SK-N-SH treated with all-trans-retinoic acid at 6 μM for 48 hours (cell line): Measurements from ENCODE around the gene EFNA1.
A peak's percentile ranks its signal among the peaks of the same experiment; 100 is the strongest.

ENCODE experiments used
- ATAC-seq: fragments of 200-7000 bp; cut with Tn5 transposase; 3 replicates; pipeline ENCODE4 v1.9.1; 2020; ENCODE audit warnings: mild to moderate bottlenecking, moderate library complexity
- ARNTL ChIP-seq: fragments of 450-650 bp; formaldehyde crosslinking; IDR thresholded peaks from 2 replicates; pipeline ENCODE4 v1.5.0; 2020; ENCODE audit warnings: low read depth, mild to moderate bottlenecking, moderate library complexity, borderline replicate concordance
- BACH2 ChIP-seq: fragments of 250-450 bp; sonication (Bioruptor Pico); IDR thresholded peaks from 2 replicates; pipeline ENCODE4 v1.9.0; 2021; ENCODE audit warnings: mild to moderate bottlenecking, borderline replicate concordance
- CSDC2 ChIP-seq: fragments of 250-450 bp; sonication (Bioruptor Pico); IDR thresholded peaks from 2 replicates; pipeline ENCODE4 v1.5.0; 2020; ENCODE audit warnings: mild to moderate bottlenecking, moderate library complexity
- ESRRG ChIP-seq: fragments of 250-450 bp; sonication (Bioruptor Pico); IDR thresholded peaks from 2 replicates; pipeline ENCODE4 v1.6.1; 2021; ENCODE audit warnings: mild to moderate bottlenecking
- GLIS3 ChIP-seq: fragments of 250-450 bp; sonication (Bioruptor Pico); IDR thresholded peaks from 2 replicates; pipeline ENCODE4 v1.5.0; 2020; ENCODE audit warnings: mild to moderate bottlenecking, moderate library complexity
- ISL1 ChIP-seq: fragments of 250-450 bp; sonication (Bioruptor Pico); IDR thresholded peaks from 2 replicates; pipeline ENCODE4 v2.1.2; 2022; ENCODE audit warnings: mild to moderate bottlenecking, moderate library complexity
- OSR1 ChIP-seq: fragments of 250-450 bp; sonication (Bioruptor Pico); IDR thresholded peaks from 2 replicates; pipeline ENCODE4 v1.8.0; 2022; ENCODE audit warnings: moderate library complexity, mild to moderate bottlenecking, inconsistent platforms
- PPARA ChIP-seq: fragments of 250-450 bp; sonication (Bioruptor Pico); IDR thresholded peaks from 2 replicates; pipeline ENCODE4 v1.5.0; 2020; ENCODE audit warnings: mild to moderate bottlenecking, borderline replicate concordance
- RARB ChIP-seq: fragments of 250-450 bp; sonication (Bioruptor Pico); IDR thresholded peaks from 2 replicates; pipeline ENCODE4 v1.8.0; 2021; ENCODE audit warnings: mild to moderate bottlenecking, moderate library complexity
- TCF4 ChIP-seq: fragments of 250-450 bp; sonication (Bioruptor Pico); IDR thresholded peaks from 2 replicates; pipeline ENCODE4 v1.8.0; 2021; ENCODE audit warnings: mild to moderate bottlenecking, moderate library complexity, borderline replicate concordance
- TOX ChIP-seq: fragments of 250-450 bp; sonication (Bioruptor Pico); IDR thresholded peaks from 2 replicates; pipeline ENCODE4 v1.8.0; 2021; ENCODE audit warnings: mild to moderate bottlenecking, moderate library complexity, borderline replicate concordance
- ZC3H10 ChIP-seq: fragments of 250-450 bp; sonication (Bioruptor Pico); IDR thresholded peaks from 2 replicates; pipeline ENCODE4 v1.5.1; 2021; ENCODE audit warnings: mild to moderate bottlenecking, moderate library complexity
- ZFP3 ChIP-seq: fragments of 250-450 bp; sonication (Bioruptor Pico); IDR thresholded peaks from 2 replicates; pipeline ENCODE4 v1.5.0; 2020; ENCODE audit warnings: mild to moderate bottlenecking, moderate library complexity
- ZFP30 ChIP-seq: fragments of 450-650 bp; formaldehyde crosslinking; IDR thresholded peaks from 2 replicates; pipeline ENCODE4 v1.5.0; 2022; ENCODE audit warnings: mild to moderate bottlenecking, moderate library complexity
- ZNF8 ChIP-seq: fragments of 450-650 bp; formaldehyde crosslinking; IDR thresholded peaks from 2 replicates; pipeline ENCODE4 v1.5.0; 2020; ENCODE audit warnings: mild to moderate bottlenecking, moderate library complexity
- TF ChIP-seq, protein P1 (sequence below): fragments of 250-450 bp; sonication (Bioruptor Pico); IDR thresholded peaks from 2 replicates; pipeline ENCODE4 v1.5.0; 2020; ENCODE audit warnings: mild to moderate bottlenecking, moderate library complexity
- TF ChIP-seq, protein P2 (sequence below): fragments of 250-450 bp; sonication (Bioruptor Pico); IDR thresholded peaks from 2 replicates; pipeline ENCODE4 v1.8.0; 2021; ENCODE audit warnings: low read depth, mild to moderate bottlenecking, moderate library complexity, borderline replicate concordance
- TF ChIP-seq, protein P3 (sequence below): fragments of 250-450 bp; sonication (Bioruptor Pico); IDR thresholded peaks from 2 replicates; pipeline ENCODE4 v1.5.1; 2021; ENCODE audit warnings: mild to moderate bottlenecking, moderate library complexity
- TF ChIP-seq, protein P4 (sequence below): fragments of 250-450 bp; sonication (Bioruptor Pico); IDR thresholded peaks from 2 replicates; pipeline ENCODE4 v1.8.0; 2020; ENCODE audit warnings: mild to moderate bottlenecking, moderate library complexity, borderline replicate concordance
- TF ChIP-seq, protein P5 (sequence below): fragments of 250-450 bp; sonication (Bioruptor Pico); IDR thresholded peaks from 2 replicates; pipeline ENCODE4 v1.5.1; 2020; ENCODE audit warnings: low read depth, mild to moderate bottlenecking, moderate library complexity

Gene EFNA1

DNA sequence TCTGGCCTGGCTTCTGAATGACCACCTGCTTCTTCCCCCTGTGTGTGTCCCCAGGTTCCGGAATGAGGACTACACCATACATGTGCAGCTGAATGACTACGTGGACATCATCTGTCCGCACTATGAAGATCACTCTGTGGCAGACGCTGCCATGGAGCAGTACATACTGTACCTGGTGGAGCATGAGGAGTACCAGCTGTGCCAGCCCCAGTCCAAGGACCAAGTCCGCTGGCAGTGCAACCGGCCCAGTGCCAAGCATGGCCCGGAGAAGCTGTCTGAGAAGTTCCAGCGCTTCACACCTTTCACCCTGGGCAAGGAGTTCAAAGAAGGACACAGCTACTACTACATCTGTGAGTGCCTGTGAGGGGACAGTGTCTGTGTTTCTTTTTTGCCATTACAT, 3.6 kb downstream of the EFNA1 start:
- ATAC-seq, result no peak
- TF ChIP-seq ZC3H10 (CRISPR knock-in tag), result no peak
- TF ChIP-seq, protein P1, sequence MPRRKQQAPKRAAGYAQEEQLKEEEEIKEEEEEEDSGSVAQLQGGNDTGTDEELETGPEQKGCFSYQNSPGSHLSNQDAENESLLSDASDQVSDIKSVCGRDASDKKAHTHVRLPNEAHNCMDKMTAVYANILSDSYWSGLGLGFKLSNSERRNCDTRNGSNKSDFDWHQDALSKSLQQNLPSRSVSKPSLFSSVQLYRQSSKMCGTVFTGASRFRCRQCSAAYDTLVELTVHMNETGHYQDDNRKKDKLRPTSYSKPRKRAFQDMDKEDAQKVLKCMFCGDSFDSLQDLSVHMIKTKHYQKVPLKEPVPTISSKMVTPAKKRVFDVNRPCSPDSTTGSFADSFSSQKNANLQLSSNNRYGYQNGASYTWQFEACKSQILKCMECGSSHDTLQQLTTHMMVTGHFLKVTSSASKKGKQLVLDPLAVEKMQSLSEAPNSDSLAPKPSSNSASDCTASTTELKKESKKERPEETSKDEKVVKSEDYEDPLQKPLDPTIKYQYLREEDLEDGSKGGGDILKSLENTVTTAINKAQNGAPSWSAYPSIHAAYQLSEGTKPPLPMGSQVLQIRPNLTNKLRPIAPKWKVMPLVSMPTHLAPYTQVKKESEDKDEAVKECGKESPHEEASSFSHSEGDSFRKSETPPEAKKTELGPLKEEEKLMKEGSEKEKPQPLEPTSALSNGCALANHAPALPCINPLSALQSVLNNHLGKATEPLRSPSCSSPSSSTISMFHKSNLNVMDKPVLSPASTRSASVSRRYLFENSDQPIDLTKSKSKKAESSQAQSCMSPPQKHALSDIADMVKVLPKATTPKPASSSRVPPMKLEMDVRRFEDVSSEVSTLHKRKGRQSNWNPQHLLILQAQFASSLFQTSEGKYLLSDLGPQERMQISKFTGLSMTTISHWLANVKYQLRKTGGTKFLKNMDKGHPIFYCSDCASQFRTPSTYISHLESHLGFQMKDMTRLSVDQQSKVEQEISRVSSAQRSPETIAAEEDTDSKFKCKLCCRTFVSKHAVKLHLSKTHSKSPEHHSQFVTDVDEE (CRISPR knock-in tag), result no peak

DNA sequence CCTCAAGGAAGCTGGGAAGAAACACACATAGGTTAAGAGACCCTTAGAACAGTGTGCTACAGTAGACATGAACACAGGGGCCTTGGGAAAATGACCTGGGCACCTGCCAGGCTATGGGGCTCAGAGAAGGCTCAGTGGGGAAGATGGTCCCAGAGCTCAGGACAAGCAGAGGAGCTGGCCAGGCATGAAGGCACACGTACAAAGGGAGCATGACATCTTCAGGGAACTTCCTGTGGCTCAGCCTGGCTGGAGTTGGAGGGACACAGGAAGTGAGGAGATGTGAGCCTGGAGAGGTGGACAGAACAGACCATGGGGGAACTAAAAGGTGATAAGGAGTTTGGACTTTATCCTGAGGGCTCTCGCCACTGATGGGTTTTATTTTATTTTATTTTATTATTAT, 4.2 kb downstream of the EFNA1 start:
- TF ChIP-seq PPARA, result no peak
- ATAC-seq, result no peak

DNA sequence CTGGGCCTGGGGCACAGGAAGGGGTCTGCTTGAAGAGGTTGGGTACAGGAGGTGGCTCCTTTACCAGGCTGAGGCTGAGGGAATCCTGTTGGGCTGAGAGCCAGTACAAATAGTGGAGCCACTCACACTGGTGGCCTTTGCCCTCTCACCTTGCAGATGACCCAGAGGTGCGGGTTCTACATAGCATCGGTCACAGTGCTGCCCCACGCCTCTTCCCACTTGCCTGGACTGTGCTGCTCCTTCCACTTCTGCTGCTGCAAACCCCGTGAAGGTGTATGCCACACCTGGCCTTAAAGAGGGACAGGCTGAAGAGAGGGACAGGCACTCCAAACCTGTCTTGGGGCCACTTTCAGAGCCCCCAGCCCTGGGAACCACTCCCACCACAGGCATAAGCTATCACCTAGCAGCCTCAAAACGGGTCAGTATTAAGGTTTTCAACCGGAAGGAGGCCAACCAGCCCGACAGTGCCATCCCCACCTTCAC, 6.2 kb downstream of the EFNA1 start:
- no peak for ATAC-seq

DNA sequence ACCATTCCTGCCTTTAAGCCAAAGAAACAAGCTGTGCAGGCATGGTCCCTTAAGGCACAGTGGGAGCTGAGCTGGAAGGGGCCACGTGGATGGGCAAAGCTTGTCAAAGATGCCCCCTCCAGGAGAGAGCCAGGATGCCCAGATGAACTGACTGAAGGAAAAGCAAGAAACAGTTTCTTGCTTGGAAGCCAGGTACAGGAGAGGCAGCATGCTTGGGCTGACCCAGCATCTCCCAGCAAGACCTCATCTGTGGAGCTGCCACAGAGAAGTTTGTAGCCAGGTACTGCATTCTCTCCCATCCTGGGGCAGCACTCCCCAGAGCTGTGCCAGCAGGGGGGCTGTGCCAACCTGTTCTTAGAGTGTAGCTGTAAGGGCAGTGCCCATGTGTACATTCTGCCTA, 6.6 kb downstream of the EFNA1 start:
- TF ChIP-seq, protein P2, sequence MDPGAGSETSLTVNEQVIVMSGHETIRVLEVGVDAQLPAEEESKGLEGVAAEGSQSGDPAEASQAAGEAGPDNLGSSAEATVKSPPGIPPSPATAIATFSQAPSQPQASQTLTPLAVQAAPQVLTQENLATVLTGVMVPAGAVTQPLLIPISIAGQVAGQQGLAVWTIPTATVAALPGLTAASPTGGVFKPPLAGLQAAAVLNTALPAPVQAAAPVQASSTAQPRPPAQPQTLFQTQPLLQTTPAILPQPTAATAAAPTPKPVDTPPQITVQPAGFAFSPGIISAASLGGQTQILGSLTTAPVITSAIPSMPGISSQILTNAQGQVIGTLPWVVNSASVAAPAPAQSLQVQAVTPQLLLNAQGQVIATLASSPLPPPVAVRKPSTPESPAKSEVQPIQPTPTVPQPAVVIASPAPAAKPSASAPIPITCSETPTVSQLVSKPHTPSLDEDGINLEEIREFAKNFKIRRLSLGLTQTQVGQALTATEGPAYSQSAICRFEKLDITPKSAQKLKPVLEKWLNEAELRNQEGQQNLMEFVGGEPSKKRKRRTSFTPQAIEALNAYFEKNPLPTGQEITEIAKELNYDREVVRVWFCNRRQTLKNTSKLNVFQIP (CRISPR knock-in tag), result no peak
- TF ChIP-seq OSR1 (CRISPR knock-in tag) (no peak), ZFP30 (CRISPR knock-in tag) (no peak), ZFP3 (CRISPR knock-in tag) (no peak), TCF4 (CRISPR knock-in tag) (no peak), BACH2 (CRISPR knock-in tag) (no peak), ZNF8 (CRISPR knock-in tag) (no peak), CSDC2 (CRISPR knock-in tag) (no peak), TOX (CRISPR knock-in tag) (no peak)
- TF ChIP-seq, protein P3, sequence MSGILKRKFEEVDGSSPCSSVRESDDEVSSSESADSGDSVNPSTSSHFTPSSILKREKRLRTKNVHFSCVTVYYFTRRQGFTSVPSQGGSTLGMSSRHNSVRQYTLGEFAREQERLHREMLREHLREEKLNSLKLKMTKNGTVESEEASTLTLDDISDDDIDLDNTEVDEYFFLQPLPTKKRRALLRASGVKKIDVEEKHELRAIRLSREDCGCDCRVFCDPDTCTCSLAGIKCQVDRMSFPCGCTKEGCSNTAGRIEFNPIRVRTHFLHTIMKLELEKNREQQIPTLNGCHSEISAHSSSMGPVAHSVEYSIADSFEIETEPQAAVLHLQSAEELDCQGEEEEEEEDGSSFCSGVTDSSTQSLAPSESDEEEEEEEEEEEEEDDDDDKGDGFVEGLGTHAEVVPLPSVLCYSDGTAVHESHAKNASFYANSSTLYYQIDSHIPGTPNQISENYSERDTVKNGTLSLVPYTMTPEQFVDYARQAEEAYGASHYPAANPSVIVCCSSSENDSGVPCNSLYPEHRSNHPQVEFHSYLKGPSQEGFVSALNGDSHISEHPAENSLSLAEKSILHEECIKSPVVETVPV, result no peak
- ATAC-seq, result no peak

More for the DNA sequence above, 6.2 kb downstream of the EFNA1 start:
- TF ChIP-seq, protein P2 (CRISPR knock-in tag), result no peak
- TF ChIP-seq ZFP3 (CRISPR knock-in tag) (no peak), ISL1 (no peak)
- TF ChIP-seq, all 23 proteins: peak for 0

DNA sequence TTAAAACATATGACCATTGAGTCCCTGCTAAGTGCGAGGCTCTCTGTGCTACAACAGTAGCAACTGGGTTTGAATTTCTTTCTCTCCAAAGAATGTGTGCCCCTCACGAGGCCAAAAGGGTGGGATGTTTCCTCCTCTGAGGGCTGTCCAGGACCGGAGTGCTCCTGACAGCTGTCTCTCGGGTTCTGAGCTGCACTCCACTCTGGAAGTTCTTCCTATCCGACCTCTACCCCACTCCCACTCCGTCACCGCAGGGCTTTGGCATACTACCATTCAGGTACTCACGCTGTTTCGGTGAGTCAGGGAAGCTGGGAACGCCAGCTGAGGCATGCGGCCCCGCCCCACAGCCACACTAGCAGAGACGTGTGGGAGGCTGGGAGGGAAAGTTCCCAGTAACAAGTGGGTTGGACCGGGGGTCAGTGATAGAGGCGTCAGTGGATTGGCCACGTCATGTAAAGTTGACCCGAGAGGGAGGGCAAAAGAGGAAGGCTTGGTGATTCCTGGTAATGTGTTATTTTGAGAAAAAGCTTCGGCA, 7.3 kb downstream of the EFNA1 start:
- ATAC-seq, result peak; percentile 65
- TF ChIP-seq, protein P4, sequence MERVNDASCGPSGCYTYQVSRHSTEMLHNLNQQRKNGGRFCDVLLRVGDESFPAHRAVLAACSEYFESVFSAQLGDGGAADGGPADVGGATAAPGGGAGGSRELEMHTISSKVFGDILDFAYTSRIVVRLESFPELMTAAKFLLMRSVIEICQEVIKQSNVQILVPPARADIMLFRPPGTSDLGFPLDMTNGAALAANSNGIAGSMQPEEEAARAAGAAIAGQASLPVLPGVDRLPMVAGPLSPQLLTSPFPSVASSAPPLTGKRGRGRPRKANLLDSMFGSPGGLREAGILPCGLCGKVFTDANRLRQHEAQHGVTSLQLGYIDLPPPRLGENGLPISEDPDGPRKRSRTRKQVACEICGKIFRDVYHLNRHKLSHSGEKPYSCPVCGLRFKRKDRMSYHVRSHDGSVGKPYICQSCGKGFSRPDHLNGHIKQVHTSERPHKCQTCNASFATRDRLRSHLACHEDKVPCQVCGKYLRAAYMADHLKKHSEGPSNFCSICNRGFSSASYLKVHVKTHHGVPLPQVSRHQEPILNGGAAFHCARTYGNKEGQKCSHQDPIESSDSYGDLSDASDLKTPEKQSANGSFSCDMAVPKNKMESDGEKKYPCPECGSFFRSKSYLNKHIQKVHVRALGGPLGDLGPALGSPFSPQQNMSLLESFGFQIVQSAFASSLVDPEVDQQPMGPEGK, result no peak
- TF ChIP-seq RARB (no peak), ESRRG (CRISPR knock-in tag) (no peak), ZNF8 (CRISPR knock-in tag) (no peak), GLIS3 (CRISPR knock-in tag) (no peak), ARNTL (CRISPR knock-in tag) (no peak)
- TF ChIP-seq, protein P5, sequence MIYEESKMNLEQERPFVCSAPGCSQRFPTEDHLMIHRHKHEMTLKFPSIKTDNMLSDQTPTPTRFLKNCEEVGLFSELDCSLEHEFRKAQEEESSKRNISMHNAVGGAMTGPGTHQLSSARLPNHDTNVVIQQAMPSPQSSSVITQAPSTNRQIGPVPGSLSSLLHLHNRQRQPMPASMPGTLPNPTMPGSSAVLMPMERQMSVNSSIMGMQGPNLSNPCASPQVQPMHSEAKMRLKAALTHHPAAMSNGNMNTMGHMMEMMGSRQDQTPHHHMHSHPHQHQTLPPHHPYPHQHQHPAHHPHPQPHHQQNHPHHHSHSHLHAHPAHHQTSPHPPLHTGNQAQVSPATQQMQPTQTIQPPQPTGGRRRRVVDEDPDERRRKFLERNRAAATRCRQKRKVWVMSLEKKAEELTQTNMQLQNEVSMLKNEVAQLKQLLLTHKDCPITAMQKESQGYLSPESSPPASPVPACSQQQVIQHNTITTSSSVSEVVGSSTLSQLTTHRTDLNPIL (CRISPR knock-in tag), result no peak
- TF ChIP-seq, protein P1 (CRISPR knock-in tag), result no peak
